Right renal cortex interstitium (tissue), 3 donors: ENCODE results near the gene GOLGA3. TPM values are rescaled to one million over a fixed set of nuclear protein-coding genes. Genes with fewer than 3 reads are reported as not detected.

Experiments used
- DNase-seq, 3 donors: peaks; one replicate each; pipeline ENCODE4 v3.0.0-alpha.2; 2013; ENCODE audit warnings: low read depth in 3 of 3, low spot score in 2 of 3
- polyA plus RNA-seq, 3 donors: library from polyadenylated mRNA; unstranded; fragments of 120-200 nt; gene quantifications; one replicate each; pipeline ENCODE4 v1.2.1, GENCODE V29; 2013; ENCODE audit not compliant: insufficient read length in 3 of 3

Gene GOLGA3
- polyA plus RNA-seq, 3 donors, result 18.5 to 23.6 (median 21.7) TPM

DNA sequence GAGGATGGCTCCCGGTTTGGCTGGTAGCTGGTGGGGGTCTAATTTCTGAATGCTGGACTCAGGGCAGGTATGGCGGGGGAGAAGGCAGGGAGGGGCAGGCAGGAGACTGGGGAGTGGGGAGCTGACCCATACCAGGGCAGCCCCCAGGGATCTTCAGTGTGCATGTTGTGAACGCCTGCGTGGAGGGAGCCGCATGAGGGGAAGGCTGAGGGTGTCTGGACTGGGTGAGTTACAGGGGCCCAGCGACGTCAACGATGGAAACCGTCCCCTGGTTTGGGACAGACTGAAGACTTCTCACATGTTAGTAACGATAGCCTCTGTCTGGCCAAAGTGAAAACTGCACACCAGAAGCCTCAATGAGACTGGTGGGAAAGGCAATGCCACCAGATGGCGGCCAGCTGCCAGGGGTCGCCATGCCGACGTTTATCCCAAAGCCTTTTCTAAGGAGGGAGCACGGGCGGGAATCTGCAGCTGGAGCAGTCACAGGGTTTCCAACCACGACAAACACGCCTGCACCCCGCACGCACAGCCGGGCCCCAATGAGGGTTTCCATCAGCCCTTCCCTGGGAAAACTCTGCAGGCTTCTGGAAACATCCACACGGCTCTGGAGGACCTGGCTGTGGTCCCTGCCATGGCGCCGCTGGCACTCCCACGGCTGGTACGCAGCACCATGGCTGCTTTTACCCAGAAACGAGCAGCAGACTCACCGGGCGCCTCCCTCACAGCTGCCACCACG lies 104.0 kb downstream of the GOLGA3 start:
- DNase-seq, result no peak

DNA sequence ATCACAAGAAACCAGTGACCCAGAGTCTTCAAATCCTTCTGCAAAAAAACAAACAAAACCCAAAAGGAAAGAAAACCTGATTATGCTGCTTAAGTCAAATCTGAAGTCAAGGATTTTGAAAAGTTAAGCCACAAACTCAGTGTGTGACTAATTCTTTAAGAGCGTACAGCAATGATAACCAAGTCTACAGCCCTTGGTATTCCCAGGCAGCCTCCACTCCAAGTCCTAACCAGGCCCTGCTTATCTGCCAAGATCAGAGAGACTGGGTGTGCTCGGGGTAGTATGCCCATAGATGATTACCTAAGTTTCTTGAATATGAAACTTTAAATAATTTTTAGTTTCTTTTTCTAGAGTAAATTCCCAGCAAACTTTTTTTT lies 104.9 kb downstream of the GOLGA3 start:
- DNase-seq, result no peak

DNA sequence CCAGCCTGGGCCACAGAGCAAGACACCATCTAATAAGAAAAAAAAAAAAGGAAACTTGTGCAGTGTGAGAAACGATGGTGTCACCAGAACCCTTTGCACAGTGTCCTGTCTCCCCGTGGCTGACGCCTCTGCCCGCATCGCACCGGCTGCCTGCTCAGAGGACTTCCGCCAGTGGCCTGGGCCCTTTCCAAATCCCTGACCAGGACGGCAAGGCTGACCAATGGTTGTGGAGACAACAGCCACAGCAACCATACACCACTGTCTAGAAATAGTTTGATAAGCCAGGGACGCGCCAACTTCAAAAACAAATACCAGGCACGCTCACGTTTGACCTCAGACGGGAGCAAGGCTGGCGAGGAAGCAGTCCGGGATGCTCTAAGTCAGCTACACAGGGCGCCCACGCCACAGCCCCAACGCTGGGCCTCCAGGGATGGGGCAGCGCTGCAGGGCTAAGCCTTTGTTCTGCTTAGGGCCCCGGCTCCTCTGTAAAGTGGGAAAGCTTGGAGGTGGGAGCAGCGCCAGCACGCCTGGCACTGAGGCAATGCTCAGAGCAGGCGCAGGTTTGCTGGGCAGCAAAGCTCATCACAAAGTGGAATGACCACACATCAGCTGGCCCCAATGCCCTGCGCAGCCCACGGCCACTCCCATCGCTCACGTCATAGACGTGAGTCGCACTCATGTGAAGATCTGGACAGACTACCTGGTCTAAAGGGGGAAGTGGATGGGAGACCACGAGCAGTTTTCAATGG lies 105.5 kb downstream of the GOLGA3 start:
- DNase-seq, result no peak

DNA sequence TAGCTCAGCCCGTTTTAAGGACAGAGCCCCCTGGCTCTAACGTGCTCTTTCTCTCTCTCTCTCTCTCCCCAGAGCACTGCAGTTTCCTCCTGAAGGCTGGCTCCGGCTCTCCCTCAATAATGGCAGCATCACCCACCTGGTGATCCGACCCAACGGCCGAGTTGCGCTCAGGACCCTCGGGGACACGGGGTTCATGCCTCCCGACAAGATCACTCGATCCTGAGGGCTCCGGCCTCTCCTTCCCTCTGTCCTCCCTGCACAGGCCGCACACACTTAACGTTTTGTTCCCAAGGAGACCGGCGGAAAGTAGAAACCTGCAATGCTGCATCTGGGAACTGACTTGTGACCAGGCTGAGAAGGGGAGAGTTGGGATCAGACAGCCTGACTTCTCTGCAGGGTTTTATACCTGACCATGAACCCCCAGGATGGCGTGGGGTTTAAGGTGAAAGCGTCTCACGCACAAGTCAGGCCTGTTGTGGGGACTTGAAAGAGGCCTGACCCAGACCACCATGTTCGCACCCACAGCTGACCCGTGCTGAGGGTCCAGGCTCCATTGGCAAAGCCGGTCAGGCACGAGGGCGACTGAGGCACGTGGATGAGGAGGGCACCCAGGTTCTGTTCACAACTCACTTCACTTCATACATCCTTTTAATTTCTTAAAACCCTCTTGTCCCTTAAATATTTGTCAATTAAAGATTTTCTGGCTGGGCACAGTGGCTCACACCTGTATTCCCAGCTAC lies 107.9 kb downstream of the GOLGA3 start:
- no peak for DNase-seq

DNA sequence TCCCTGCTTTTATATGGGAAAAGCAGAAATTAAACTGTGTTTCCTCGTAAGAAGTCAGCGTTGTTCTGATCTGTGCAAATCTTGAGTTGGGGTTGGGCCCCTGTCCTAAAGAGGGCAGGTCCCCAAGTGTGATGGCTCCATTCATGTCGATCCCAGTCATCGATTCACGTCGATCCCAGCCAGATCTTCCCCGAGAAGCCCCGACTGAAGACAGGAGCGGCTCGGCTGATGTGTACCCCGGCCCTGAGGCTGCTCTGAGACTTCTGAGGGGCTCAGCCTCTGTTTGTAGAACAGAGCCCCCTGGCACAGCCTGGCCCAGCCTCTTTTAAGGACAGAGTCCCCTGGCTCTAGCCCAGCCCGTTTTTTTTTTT lies 108.7 kb downstream of the GOLGA3 start:
- no peak for DNase-seq

DNA sequence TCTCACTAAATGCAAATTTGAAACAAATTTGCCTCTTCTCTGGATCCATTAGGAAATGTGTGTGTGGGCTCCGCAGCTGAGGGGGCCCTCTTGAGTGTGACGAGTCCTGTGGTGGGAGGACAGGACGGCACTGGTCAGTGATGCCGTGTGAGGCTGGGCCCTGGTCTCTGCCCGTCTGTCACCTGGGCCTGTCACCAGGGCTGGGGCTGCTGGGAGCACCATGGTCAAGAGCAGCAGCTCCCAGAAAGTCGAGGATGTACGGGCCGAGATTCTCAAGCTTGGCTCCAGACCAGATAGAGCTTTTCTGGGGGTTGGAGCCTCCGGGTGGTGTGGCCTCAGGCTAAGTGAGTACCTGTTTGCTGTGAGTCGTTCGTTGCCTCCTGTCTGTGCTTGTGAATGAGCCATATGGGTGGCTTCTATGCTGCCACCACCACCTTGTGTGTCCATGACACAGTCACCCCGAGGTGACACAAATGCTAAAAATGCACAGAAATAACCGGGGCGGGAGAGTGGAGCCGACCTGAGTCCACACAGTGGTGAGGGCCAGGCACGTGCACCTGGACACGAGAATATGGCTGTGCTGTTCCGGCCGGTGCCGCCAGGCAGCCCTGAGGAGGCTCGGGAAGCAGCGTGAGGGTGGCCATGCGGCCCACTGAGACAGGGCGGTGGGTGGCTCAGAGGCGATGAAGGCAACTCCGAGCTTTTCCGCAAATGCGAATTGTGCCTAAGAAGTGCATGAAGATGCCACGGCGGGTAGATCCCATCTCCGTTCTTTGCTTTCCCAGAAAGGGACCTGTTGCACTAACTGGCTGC lies 109.3 kb downstream of the GOLGA3 start:
- no peak for DNase-seq

Other genes starting within 250 kb of the GOLGA3 start
- 1 to 10 TPM; 1.4 to 2.2 (median 1.9) TPM for gene LRCOL1, start 218.3 kb downstream of the GOLGA3 start, polyA plus RNA-seq
- gene P2RX2, start 210.1 kb downstream of the GOLGA3 start, polyA plus RNA-seq, result 1 to 10 TPM in 2 of 3 donors, under 1 TPM in 1; 0.86 to 1.3 (median 1.1) TPM
- gene POLE, start 141.5 kb downstream of the GOLGA3 start, polyA plus RNA-seq, result 10 to 100 TPM; 44.5 to 45.7 (median 44.5) TPM
- 10 to 100 TPM; 50.6 to 53.1 (median 52.7) TPM for gene PXMP2, start 141.3 kb downstream of the GOLGA3 start, polyA plus RNA-seq
- 10 to 100 TPM; 17.0 to 20.5 (median 20.1) TPM for gene PGAM5, start 118.0 kb downstream of the GOLGA3 start, polyA plus RNA-seq
- 10 to 100 TPM; 57.8 to 66.7 (median 58.5) TPM for gene ANKLE2, start 67.0 kb downstream of the GOLGA3 start, polyA plus RNA-seq
- gene CHFR, start 58.7 kb upstream of the GOLGA3 start, polyA plus RNA-seq, result 10 to 100 TPM; 18.5 to 20.5 (median 18.6) TPM
- gene ZNF605, start 127.4 kb upstream of the GOLGA3 start, polyA plus RNA-seq, result 10 to 100 TPM; 23.7 to 25.8 (median 25.3) TPM
- gene ZNF26, start 157.5 kb upstream of the GOLGA3 start, polyA plus RNA-seq, result 10 to 100 TPM; 10.4 to 12.6 (median 11.7) TPM
- gene ZNF84, start 208.6 kb upstream of the GOLGA3 start, polyA plus RNA-seq, result 10 to 100 TPM; 64.3 to 77.4 (median 73.5) TPM